GM12892 (cell line): ENCODE data around the gene KIF26A.

Source experiments
- POLR2AphosphoS5 ChIP-seq: IDR thresholded peaks from 2 replicates; pipeline ENCODE4 v1.6.1; 2011; ENCODE audit warnings: low read depth, low read length, control low read depth
- TAF1 ChIP-seq: IDR thresholded peaks from 2 replicates; pipeline ENCODE4 v1.6.1; 2011; ENCODE audit warnings: low read depth, mild to moderate bottlenecking, control low read depth, low read length, borderline replicate concordance

DNA sequence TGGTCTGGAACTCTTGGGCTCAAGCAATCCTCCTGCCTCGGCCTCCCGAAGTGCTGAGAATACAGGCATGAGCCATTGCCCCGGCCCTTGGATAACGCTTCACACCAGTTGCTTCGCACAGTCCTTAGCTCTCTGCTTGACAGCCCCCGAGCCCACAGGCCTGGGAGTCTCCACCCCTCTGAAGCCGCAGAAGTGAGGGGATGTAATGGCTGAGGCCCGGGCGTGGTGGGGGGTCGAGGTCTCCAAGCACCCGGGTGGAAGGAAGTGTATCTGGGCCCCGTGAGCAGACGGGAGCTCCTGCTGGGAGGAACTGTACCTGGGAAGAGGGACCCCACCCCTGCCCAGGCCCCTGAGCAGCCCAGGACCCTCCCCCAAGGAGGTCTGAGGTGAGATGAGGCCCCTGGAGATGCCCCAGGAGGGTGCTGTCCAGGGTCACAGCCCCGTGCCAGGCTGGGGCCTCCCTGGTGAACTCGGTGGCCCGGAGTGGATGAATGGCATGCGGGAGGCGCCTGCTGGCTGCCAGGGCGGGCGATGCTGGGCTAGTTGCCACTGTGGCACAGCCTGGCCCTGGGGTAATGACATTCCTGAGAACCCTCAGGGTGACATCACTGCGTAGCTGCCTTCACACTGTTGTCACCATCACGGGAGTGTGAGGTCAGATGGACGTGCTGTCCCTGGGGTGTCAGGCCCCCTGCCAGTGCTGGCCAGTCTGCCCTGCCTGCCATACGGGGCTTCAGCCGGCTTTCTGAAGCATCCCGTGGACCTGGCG is 48.9 kb downstream of the KIF26A start:
- TF ChIP-seq POLR2AphosphoS5: no peak
- no peak for TF ChIP-seq TAF1
